KG1 (cell line): Measurements from ENCODE around the gene TTBK2.
"Not testable (repeated sequence)": the region's sequence is repeated elsewhere in the genome, so short reads cannot be mapped to it uniquely, and the experiment has no call there.

Source experiments
- DNase-seq: peaks from one replicate; lab custom pipeline; 2025; lab: John Stamatoyannopoulos, UW

TTBK2 gene

GRCh38 chr15:42908538-42908937 lies 12.0 kb downstream of the TTBK2 start:
- DNase-seq, result no peak

GRCh38 chr15:42903388-42904324 lies 16.9 kb downstream of the TTBK2 start:
- no peak for DNase-seq

- not testable (repeated sequence) for DNase-seq
Measured at GRCh38 chr15:42893911-42894310, 26.7 kb downstream of the TTBK2 start.

DNA sequence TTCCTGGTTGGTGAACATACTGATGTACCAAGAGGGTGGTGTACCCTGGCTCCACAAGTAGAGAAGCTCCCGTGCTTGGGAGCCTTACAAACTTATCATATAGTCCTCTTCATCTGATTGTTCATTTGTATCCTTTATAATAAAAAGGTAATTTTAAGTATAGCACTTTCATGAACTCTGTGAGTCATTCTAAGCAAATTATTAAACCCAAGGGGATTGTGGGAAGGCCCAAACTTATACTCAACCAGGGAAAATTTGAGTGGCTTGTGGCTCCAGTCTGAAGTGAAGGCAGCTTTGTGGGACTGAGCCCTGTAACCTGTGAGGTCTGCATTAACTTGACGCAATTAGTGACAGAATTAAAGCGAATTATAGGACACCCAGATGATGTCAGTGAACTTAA lies 29.0 kb downstream of the TTBK2 start:
- no peak for DNase-seq

DNA sequence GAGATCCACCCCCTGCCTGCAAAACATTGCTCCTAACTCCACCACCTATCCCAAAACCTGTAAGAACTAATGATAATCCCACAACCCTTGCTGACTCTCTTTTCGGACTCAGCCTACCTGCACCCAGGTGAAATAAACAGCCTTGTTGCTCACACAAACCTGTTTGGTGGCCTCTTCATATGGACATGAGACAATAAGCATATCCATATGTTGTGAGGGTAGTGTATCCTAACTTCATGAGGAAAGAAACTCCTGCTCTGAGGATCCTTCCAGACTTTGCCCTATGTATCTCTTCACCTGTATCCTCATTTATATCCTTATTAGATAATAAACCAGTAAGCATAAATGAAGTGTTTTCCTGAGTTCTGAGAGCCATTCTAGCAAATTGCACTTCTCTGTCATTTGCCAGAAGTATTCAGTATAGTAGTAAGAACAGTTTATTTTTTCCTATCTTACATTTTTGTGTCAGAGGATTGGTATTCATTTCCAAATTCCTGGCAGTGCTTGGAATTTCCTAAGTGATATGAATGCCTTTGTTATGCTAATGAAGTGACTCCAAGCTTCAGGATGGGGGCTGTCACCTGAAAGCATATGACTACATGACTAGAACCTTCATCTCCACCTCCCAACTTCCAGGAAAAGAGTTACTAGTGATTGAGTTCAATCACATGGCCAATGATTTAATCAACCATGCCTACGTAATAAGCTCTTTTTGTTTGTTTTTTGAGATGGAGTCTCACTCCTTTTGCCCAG lies 30.2 kb downstream of the TTBK2 start:
- DNase-seq, result no peak

GRCh38 chr15:42887384-42887783 lies 33.2 kb downstream of the TTBK2 start:
- DNase-seq, result not testable (repeated sequence)

DNA sequence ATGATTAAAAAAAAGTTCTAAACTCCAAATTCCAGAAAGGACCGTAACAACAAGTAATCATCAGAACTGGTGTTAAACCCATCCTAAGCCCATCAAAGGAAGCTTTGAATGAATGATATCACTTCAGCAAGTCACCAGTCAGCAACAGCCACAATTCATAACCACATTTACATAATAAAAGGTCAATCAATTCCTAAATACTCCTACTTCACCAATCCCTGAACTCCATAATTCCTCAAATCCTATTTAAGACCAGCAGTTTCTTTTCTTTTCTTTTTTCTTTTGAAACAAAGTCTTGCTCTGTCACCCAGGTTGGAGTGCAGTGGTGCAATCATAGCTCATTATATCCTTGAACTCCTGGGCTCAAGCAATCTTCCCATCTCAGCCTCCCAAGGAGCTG lies 40.5 kb downstream of the TTBK2 start:
- DNase-seq, result no peak

- DNase-seq, result no peak
Measured at GRCh38 chr15:42879443-42879842, 41.1 kb downstream of the TTBK2 start.

GRCh38 chr15:42876224-42876623 lies 44.4 kb downstream of the TTBK2 start:
- DNase-seq, result no peak

GRCh38 chr15:42868683-42869082 lies 51.9 kb downstream of the TTBK2 start:
- no peak for DNase-seq

GRCh38 chr15:42863572-42864239 lies 56.9 kb downstream of the TTBK2 start:
- DNase-seq, result no peak

- DNase-seq, result no peak
Measured at GRCh38 chr15:42858999-42859789, 61.4 kb downstream of the TTBK2 start.

GRCh38 chr15:42858540-42858939 lies 62.0 kb downstream of the TTBK2 start:
- no peak for DNase-seq

- DNase-seq, result no peak
Measured at GRCh38 chr15:42854576-42854975, 66.0 kb downstream of the TTBK2 start.

GRCh38 chr15:42849836-42850235 lies 70.7 kb downstream of the TTBK2 start:
- DNase-seq, result no peak

DNA sequence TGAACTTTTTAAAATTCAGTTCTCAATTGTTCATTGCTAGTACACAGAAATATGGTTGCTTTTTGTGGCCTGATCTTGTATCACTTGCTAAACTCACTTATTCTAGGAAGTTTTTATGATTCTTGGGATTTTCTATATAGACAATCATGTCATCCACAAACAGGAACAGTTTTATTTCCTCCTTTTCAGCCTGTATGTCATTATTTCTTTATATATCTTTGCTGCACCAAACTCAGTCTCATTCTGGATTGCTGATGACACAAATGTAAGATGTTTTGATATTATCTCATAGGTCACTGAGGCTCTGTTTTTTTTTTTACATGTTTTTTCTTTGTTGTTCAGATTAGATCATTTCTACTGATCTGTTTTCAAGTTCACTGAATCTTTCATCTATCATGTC lies 71.7 kb downstream of the TTBK2 start:
- no peak for DNase-seq

- no peak for DNase-seq
Measured at GRCh38 chr15:42846647-42847046, 73.9 kb downstream of the TTBK2 start.

DNA sequence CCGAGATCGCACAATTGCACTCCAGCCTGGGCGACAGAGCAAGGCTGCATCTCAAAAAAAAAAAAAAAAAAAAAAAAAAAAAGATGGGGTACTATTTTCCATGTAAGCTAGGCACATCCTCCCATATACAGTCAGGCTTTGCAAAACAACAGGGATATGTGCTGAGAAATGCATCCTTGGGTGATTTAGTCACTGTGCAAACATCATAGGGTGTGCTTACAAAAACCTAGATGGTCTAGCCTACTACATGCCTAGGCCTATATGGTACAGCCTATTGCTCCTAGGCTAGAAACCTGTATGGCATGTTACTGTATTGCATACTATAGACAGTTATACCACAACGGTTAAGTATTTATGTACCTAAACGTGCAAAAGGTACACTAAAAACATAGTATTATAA lies 75.0 kb downstream of the TTBK2 start:
- no peak for DNase-seq

GRCh38 chr15:42843699-42844098 lies 76.9 kb downstream of the TTBK2 start:
- no peak for DNase-seq

DNA sequence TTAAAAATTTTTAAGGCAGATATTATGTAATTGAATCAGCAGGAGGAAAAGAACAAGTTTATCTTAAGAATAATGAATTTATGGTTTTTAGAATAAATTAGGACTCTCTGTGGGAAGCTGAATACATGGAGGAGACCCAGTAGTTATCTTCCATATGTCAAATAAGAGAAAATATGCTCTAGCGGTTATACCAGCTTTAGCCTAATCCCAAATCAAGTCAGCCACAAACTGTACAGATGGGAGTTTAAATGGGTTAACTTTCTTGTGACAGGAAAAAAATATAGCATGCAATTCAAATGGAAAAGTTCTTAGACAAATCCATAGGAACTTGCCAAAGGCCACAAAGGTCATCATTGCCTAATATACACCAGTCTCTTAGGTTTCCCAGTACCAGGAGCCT lies 84.3 kb downstream of the TTBK2 start:
- DNase-seq, result no peak

GRCh38 chr15:42832576-42832975 lies 88.0 kb downstream of the TTBK2 start:
- no peak for DNase-seq
